ENCODE data around the gene PHTF2.
"Not testable (repeated sequence)": the region's sequence is repeated elsewhere in the genome, so short reads cannot be mapped to it uniquely, and the experiment has no call there.

PHTF2 gene

DNA sequence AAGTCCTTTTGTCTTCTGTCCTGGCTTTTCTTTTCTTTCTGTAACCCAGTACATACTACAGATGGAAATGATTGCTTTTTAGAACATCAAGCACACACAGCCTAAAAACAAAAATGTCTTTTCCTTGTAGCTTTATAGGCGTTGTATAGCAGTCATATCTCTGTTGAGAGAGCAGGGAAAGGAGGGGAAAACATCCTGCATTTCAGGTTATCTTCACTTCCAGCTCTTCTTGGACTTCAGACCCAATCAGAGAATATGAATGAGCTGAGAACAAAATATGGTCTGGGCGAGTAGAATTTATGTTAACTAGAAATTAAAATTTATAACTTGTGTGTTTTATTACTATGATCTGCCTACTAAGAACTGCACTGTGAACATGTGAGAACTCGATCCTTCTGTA lies 15.0 kb upstream of the PHTF2 start:
- DNase-seq (ENCODE audit: extremely low read depth, low read depth), result no peak
- TF ChIP-seq, protein P1, sequence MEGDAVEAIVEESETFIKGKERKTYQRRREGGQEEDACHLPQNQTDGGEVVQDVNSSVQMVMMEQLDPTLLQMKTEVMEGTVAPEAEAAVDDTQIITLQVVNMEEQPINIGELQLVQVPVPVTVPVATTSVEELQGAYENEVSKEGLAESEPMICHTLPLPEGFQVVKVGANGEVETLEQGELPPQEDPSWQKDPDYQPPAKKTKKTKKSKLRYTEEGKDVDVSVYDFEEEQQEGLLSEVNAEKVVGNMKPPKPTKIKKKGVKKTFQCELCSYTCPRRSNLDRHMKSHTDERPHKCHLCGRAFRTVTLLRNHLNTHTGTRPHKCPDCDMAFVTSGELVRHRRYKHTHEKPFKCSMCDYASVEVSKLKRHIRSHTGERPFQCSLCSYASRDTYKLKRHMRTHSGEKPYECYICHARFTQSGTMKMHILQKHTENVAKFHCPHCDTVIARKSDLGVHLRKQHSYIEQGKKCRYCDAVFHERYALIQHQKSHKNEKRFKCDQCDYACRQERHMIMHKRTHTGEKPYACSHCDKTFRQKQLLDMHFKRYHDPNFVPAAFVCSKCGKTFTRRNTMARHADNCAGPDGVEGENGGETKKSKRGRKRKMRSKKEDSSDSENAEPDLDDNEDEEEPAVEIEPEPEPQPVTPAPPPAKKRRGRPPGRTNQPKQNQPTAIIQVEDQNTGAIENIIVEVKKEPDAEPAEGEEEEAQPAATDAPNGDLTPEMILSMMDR (IDR thresholded peaks at IDR 0.05; ENCODE audit: low read depth, low read length), result no peak

DNA sequence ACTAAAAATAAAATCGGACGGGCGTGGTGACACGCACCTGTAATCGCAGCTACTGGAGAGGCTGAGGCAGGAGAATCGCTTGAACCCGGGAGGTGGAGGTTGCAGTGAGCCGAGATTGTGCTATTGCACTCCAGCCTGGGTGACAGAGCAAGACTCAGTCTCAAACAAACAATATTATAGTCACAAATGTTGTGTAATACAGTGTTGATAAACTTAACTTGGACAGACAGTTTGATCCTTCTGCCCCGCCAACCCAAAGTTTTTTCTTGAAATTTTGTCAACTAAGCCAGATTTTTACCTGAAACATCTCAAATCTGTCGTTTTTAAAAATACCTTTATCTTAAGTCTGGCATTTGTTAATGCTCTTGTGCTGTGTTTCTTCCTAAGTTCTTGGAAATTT lies 14.1 kb upstream of the PHTF2 start:
- not testable (repeated sequence) for DNase-seq (ENCODE audit: extremely low read depth, low read depth)

DNA sequence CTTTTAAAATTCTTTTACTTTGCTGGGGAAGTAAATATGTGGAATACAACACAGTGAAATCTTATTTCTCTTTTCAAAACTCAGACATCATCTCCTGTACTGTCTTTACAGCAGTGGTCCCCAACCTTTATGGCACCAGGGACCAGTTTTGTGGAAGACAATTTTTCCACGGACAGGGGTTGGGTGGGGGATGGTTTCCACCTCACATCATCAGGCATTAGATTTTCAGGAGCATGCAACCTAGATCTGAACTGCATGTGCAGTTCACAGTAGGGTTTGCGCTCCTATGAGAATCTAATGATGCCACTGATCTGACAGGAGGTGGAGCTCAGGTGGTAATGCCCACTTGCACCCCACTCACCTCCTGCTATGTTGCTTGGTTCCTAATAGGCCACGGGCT lies 12.6 kb upstream of the PHTF2 start:
- TF ChIP-seq, protein P1 (IDR thresholded peaks at IDR 0.05; ENCODE audit: low read depth, low read length), result no peak
- DNase-seq (ENCODE audit: extremely low read depth, low read depth), result no peak

DNA sequence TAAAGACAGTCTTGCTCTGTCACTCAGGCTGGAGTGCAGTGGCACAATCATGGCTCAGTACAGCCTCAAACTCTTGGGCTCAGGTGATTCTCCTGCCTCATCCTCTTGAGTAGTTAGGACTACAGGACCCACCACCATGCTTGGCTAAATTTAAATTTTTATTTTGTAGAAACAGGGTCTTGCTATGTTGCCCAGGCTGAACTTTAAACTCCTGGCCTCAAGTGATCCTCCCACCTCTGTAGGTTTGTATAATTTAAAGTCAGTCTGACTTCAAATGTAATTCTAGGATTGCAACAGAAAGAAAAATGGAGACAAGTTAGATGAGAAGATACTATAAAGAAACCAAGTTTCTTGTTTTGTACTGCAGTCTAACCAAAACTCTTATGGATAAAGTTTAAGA lies 11.8 kb upstream of the PHTF2 start:
- DNase-seq (ENCODE audit: extremely low read depth, low read depth), result no peak
- TF ChIP-seq, protein P1 (IDR thresholded peaks at IDR 0.05; ENCODE audit: low read depth, low read length), result no peak

DNA sequence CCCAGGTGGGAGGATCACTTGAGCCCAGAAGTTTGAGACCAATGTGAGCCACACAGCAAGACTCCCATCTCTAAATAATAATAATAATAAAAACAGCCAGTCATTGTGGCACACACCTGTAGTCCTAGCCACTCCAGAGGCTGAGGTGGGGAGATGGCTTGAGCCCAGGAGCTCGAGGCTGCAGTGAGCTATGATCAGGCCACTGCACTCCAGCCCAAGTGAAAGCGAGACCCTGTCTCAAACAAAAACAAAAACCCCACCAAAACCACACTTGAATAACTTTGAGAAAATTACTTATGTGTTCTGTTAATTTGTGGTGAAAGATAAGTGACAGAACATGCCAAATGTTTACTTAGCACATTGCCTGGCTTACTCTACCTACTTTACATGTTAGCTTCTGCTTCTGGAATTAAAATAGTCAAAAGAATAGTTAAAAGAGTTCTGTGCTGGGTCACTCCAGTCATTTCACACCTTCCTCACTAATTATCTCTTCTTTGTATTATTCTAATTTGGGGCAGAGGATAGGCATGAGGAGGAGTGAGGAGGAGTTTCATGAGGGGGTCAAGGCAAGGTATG lies 10.2 kb upstream of the PHTF2 start:
- TF ChIP-seq, protein P1 (IDR thresholded peaks at IDR 0.05; ENCODE audit: low read depth, low read length), result no peak
- DNase-seq (ENCODE audit: extremely low read depth, low read depth), result no peak

DNA sequence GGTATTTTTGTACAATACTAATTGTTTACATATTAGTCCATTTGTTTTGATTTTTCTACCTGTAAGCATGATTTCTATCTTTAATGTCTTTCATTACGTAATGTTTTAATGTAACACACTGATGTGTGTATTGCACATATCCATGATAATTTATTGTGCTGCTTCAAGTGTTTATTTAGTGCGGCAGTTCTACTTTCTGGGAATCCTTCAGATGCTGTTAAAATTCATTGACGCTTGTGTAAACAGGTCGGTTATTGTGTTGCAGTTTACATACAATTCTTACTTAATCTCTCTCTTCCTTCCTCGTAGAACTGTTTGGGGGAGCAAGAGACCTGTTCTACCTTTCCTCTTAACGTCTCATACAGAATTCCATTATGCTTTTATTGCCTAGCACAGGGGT lies 7.2 kb upstream of the PHTF2 start:
- TF ChIP-seq, protein P1 (IDR thresholded peaks at IDR 0.05; ENCODE audit: low read depth, low read length), result no peak
- DNase-seq (ENCODE audit: extremely low read depth, low read depth), result no peak

DNA sequence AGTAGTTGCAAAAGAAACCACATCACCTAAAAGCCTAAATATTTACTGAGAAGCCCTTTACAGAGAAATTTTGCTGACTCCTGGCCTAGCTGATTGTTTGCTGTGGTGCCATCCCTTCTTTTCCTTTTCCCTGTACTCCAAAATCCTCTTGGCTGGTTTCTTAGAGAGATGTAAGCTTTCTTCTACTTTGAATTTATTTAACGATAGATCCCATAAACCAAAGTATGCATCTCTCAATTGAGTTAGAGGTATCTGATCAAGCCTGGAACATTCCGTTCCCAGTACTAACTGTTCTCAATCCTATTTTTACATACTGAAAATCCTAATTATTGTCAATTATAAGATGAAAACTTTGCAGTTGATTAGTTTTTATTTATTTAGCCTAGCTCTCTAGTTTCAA lies 6.6 kb upstream of the PHTF2 start:
- TF ChIP-seq, protein P1 (IDR thresholded peaks at IDR 0.05; ENCODE audit: low read depth, low read length), result no peak
- no peak for DNase-seq (ENCODE audit: extremely low read depth, low read depth)

DNA sequence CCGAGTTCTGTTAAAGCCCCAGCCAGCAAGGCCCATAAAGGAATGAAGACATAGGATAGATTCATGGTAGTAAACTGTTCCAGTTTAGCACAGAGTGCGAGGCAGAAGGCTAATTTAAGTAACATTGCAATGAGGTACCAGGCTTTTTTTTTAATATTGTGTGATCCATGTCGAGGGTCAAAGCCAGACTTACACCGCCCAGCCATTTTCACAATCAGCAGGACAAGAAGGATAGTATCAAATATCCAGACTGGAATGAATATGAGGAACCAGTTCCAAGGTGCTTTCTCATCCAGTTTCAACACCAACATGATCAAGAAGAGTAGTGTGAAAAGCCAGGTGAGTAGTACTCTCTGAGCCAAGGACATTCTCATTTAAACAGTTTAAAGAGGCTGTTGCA lies 4.6 kb upstream of the PHTF2 start:
- TF ChIP-seq, protein P1 (IDR thresholded peaks at IDR 0.05; ENCODE audit: low read depth, low read length), result no peak
- no peak for DNase-seq (ENCODE audit: extremely low read depth, low read depth)

Measured in AG09319 (cell line).